ENCODE data around the gene ZNF652. TPM values are rescaled to one million over a fixed set of nuclear protein-coding genes. Genes with fewer than 3 reads are reported as not detected.
"Not testable (repeated sequence)": the region's sequence is repeated elsewhere in the genome, so short reads cannot be mapped to it uniquely, and the experiment has no call there.

Gene ZNF652
- total RNA-seq, 2 experiments from 2014 or later = 43.6 to 47.7 TPM

DNA sequence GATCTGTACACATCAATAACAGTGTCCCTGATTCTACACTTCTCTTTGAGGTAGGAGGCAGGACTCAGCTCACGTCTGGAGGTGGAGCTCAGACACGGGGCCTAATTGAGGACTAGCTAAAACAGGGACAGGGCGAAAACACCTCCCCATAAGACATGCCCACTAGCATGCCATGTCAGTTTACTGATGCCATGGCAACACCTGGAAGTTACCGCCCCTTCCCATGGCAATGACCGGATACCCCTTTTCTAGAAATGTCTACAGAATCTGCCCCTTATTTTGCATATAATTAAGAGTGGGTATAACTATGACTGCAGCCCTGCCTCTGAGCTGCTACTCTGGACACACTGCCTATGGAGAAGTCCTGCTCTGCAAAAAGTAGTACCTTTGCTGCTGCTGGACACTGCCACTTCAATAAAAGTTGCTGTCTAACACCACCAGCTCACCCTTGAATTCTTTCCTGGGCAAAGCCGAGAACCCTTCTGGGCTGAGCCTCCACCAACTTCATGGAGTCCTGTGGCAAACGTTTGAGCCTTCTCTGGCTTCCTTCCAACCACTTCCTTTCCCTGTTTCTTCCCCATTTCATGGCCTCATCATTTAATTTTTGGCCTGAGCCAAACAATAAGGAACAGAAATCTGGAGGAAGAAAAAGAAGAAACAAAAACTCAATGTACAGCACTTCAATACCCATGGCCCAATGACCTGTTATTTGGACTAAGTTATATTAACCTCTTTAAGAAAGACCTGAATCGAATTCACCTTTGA lies 31.6 kb upstream of the ZNF652 start:
- Mint-ChIP-seq H3K27ac (no peak overlapping the region), H3K4me3 (no peak overlapping the region), H3K9me3 (no peaks in the 10 kb centered on the region), H3K36me3 (no peaks in the 10 kb centered on the region), H3K4me1 (peaks cover 40% of the 10 kb centered on the region), H3K27me3 (peaks cover 4% of the 10 kb centered on the region)
- no peak for DNase-seq
- POLR2A ChIA-PET = interaction anchor here (0.7 kb wide), 1 partner anchor 32 kb away, joined by 3 read pairs; no protein-coding TSS in a partner anchor
- no peak for ATAC-seq (ENCODE audit: low read depth)

DNA sequence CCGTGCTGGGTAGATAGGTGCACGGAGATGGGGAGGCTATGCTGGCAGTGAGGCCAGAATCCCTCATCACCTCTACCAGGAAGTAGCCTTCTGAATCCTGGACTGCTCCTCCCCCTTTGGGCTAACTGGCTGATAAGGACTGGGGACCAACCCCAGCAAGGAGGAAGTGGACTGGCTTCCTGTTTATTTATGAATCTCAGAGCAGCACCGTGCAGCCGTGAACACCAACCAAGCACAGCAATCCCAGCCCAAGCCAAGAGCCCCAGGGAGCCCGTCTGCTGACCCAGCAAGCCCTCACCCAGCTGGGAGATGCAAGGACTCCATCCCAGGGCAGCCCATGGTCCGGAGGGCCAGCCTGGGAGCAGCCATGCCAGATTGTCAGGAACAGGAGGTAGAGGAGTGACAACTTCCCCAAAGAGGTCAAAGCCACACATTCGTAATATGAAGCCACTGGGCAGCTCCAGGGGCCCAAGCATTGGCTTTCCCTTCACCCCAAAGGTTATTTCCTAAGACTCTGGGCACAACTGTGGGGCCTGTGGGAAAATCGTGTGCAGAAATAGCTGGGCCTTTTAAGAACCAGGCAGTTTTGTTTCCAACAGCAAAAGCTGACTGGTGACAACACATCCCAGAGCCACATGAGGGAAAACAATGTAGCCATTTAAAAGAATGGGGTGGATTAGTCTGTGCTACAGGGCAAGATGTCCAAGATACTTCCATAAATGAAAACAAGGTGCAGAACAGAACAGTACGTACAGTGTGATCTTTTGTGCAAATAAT lies 28.7 kb upstream of the ZNF652 start:
- Mint-ChIP-seq H3K9me3 (no peaks in the 10 kb centered on the region), H3K36me3 (peaks cover 6% of the 10 kb centered on the region), H3K4me1 (peaks cover 54% of the 10 kb centered on the region), H3K27me3 (no peaks in the 10 kb centered on the region), H3K27ac (peak overlapping the region; percentile 84), H3K4me3 (peak overlapping the region; percentile 53)
- no peak for ATAC-seq (ENCODE audit: low read depth)
- POLR2A ChIA-PET = interaction anchor here (0.6 to 1.5 kb wide), 2 partner anchors 29 to 54 kb away, joined by 4 to 5 read pairs; no protein-coding TSS in a partner anchor
- no peak for DNase-seq

DNA sequence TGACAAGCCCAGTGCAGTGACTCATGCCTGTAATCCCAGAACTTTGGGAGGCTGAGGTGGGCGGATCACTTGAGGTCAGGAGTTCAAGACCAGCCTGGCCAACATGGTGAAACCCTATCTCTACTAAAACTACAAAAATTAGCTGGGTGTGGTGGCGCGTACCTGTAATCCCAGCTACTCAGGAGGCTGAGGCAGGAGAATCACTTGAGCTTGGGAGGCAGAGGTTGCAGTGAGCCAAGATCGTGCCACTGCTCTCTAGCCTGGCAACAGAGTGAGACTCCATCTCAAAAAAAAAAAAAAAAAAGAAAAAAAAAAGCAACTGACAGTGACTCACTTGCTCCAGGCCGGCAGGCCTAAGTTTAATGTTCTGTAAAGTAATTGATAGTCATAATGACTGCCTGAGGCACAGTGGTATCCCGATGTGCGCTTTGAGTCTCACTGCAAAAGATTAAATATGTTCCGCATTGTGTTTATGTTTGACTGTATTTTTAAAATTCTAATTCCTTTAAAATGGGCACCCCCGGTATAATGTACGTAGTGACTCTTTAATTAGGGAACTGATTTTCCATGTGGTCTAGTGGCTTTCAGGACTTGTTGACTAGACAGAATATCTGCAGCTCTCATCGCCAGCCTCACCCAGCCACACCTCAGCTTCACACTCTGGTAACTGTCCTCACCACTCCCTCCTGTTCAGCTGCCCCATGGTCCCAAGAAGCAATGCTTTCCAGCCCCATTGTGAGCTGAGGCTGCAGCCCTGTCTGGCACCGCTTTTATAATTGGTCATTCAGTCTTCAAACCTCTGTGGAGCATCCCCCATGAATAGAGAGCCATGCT lies 27.7 kb upstream of the ZNF652 start:
- not testable (repeated sequence) for H3K27me3 Mint-ChIP-seq; ATAC-seq (ENCODE audit: low read depth); H3K36me3 Mint-ChIP-seq; DNase-seq; H3K9me3 Mint-ChIP-seq
- Mint-ChIP-seq H3K27ac (peak overlapping the region; percentile 97), H3K4me3 (peak overlapping the region; percentile 36), H3K4me1 (peaks cover 51% of the 10 kb centered on the region)
- POLR2A ChIA-PET = interaction anchor here (1.5 to 3.0 kb wide), 4 partner anchors 10 to 165 kb away, joined by 3 to 20 read pairs (median 8); partner anchors contain the start of gene ZNF652

DNA sequence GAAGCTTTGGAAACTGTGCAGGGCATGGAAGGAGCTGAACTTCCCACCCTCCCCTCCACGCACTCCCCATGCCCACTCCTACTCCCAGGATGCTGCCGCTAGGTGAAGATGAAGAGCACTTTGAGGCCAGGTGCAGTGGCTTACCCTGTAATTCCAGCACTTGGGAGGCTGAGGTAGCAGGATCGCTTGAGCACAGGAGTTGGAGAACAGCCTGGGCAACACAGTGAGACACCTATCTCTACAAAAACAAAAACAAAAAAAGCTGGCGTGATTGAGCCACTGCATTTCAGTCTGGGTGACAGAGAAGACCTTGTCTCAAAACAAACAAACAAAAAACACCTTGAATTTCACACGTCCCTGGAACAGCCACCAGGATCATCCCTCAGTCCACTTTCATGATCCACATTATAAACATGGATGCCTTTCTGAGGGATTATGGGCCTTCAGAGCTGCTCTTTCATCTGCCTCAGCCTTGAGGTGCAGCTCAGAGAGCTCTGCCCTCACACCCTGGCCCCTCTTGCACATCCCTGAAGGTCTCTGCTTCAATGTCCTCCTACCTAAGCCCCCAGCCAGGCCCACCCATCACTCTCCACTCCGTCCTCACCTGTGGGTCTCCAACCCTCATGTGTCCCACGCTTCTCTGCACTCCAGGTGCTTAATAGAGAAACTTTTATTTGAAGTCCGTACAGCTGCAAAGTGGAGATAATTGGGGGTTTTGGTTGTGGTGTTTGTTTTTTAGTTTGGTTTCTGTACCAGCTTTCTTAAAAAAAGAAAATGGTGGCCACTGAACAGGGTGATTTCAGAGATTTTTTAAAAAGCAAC lies 26.9 kb upstream of the ZNF652 start:
- POLR2A ChIA-PET = interaction anchor here (0.6 to 3.0 kb wide), 10 partner anchors 10 to 165 kb away, joined by 3 to 20 read pairs (median 6); partner anchors contain the start of gene ZNF652
- DNase-seq (no peak), ATAC-seq (ENCODE audit: low read depth) (no peak)
- peak overlapping the region; percentile 81 for H3K4me3 Mint-ChIP-seq
- no peaks in the 10 kb centered on the region for H3K27me3 Mint-ChIP-seq
- no peaks in the 10 kb centered on the region for H3K9me3 Mint-ChIP-seq
- H3K27ac Mint-ChIP-seq = peak overlapping the region; percentile 97
- H3K36me3 Mint-ChIP-seq = peaks cover 6% of the 10 kb centered on the region
- peaks cover 47% of the 10 kb centered on the region for H3K4me1 Mint-ChIP-seq

DNA sequence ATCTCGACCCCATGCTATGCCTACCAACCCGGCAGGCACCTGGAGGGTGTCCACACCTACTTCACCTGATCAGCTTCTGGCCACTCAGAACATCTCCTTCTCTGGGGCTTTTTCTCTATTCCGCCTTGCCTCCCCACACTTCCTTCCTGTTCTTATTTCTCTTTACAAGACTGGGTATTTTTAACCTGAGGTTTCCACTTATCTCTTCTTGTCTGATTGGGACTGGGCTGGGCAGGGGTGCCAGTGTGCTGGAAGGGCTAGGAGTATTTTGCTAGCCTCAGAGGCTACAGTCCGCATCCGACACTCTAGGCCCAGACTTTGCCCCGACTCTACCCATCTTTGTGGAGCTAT lies 26.2 kb upstream of the ZNF652 start:
- POLR2A ChIA-PET = interaction anchor here (0.6 to 3.0 kb wide), 11 partner anchors 11 to 164 kb away, joined by 3 to 20 read pairs (median 5); partner anchors contain the start of gene ZNF652
- Mint-ChIP-seq H3K27me3 (no peaks in the 10 kb centered on the region), H3K4me3 (peak overlapping the region; percentile 81), H3K27ac (peak overlapping the region; percentile 97), H3K4me1 (peaks cover 41% of the 10 kb centered on the region), H3K9me3 (no peaks in the 10 kb centered on the region), H3K36me3 (peaks cover 6% of the 10 kb centered on the region)
- peak; percentile 48 for DNase-seq
- ATAC-seq (ENCODE audit: low read depth) = peak; percentile 85

DNA sequence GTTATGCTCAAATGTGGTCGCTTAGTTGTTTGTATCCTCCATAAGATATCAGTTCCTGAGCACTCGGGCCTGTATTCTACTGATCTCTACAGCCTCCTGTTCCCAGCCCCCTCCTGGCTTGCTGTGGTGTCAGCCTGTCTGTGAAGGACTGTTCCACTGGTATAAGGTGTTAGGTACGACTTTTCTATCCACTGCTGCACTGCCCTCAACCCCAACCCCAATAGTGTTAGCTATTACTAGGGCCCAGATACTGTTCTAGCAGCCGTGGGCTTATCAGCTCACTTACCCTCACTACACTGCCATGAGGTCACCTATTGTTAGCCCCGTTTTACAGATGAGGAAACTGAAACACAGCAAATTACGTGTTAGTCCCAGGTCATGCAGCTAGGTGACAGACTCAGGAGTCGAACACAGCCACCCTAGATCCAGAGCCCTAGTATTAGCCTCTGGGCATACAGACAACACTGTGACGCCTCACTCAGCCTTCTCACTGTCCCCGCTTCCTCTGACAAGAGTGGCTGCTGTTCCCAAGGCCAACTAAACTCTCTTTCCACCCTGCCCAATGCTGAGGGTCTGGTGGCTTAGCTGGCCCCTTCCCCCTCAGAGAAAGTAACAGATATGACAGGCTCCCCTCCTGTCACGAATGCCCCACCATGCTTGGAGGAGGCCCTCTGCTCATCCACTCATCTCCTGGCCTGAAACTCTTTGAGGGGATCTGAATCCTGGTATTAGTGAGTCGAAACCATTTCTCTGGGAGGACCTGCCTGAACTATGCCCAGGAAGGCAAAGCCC lies 25.6 kb upstream of the ZNF652 start:
- H3K27me3 Mint-ChIP-seq = no peaks in the 10 kb centered on the region
- DNase-seq = peak; percentile 53
- peak overlapping the region; percentile 81 for H3K4me3 Mint-ChIP-seq
- POLR2A ChIA-PET = interaction anchor here (0.6 to 3.0 kb wide), 10 partner anchors 12 to 163 kb away, joined by 3 to 20 read pairs (median 6); partner anchors contain the start of gene ZNF652
- H3K27ac Mint-ChIP-seq = peak overlapping the region; percentile 97
- H3K9me3 Mint-ChIP-seq = no peaks in the 10 kb centered on the region
- ATAC-seq (ENCODE audit: low read depth) = peak; percentile 34
- H3K4me1 Mint-ChIP-seq = peaks cover 40% of the 10 kb centered on the region
- peaks cover 6% of the 10 kb centered on the region for H3K36me3 Mint-ChIP-seq

DNA sequence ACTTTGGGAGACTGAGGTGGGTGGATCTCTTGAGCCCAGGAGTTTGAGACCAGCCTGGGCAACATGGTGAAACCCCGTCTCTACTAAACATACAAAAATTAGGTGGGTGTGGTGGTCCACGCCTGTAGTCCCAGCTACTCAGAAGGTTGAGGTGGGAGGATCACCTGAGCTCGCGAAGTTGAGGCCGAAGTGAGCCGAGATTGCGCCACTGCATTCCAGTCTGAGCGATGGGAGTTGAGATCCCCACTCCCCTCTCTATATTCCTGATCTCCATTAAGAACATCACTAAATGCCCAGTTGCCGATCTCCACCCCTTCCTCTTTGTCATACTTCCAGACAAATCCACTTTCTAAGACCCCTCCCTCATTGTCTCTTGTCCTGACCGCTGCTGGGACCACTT lies 24.3 kb upstream of the ZNF652 start:
- Mint-ChIP-seq H3K27me3 (peaks cover 3% of the 10 kb centered on the region), H3K4me1 (peaks cover 38% of the 10 kb centered on the region), H3K36me3 (peaks cover 6% of the 10 kb centered on the region), H3K9me3 (no peaks in the 10 kb centered on the region), H3K4me3 (no peak overlapping the region), H3K27ac (peak overlapping the region; percentile 37)
- ATAC-seq (ENCODE audit: low read depth) = no peak
- DNase-seq = no peak
- POLR2A ChIA-PET = no interaction called here

DNA sequence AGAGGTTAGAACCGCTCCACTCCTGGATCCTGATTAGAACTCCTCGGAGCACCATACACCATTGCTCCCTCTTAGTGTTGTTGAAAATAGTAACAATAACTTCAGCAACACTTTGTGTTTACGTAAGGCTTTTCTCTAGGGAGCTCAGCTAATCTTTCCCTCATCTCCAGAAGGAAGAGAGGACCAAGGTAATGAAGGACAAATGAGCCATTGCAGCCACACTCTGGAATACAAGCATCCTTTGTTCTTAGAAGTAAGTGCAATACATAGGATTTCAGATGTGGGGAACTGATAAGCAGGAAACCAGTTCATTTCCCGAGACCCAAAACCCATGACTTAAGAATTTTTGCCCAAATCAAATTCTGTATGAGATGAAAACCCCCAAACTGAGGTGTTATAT lies 22.9 kb upstream of the ZNF652 start:
- Mint-ChIP-seq H3K4me1 (peaks cover 27% of the 10 kb centered on the region), H3K9me3 (peaks cover under 1% of the 10 kb centered on the region), H3K27ac (no peak overlapping the region), H3K4me3 (no peak overlapping the region), H3K36me3 (peaks cover 7% of the 10 kb centered on the region), H3K27me3 (peaks cover 3% of the 10 kb centered on the region)
- no peak for DNase-seq
- POLR2A ChIA-PET = no interaction called here
- no peak for ATAC-seq (ENCODE audit: low read depth)

DNA sequence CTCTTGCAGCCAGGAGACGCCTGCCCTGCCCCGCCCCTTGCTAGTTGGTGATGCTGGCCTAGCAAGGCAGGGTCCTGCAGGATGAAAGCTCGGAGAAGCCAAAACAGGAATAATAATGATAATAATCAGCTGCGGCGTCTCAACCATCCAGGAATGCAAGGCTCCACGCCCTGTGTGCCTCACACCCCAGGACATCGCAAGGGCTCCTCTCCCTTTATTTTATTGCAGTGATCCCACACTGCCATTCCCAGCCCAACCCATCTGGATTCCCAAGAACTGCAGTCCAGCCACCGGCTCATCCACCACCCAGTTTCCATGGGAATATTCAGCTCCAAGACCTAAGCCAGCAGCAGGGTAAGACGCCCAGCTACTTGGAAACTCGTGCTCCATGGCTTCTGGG lies 21.0 kb upstream of the ZNF652 start:
- no peak for ATAC-seq (ENCODE audit: low read depth)

DNA sequence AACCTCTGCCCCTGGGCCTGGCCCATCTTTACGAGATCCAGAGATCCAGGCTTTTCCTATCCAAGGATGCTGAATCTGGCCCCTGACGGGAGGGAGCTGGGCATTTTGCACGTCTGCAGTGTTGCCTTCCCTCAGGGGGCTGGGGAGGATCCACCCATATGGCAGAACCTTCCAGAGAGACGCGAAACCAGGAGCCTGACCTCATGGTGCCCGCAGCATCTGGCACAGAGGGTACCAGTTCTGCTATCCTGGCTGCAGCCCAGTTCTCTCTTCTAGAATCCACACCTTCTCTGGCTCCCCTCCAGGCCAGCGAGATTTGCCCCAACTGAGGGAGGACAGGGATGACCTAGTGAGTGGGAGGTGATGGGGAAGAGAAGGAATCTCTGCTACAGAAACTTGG lies 20.5 kb upstream of the ZNF652 start:
- Mint-ChIP-seq H3K9me3 (peaks cover 8% of the 10 kb centered on the region), H3K4me3 (no peak overlapping the region), H3K4me1 (peaks cover 7% of the 10 kb centered on the region), H3K36me3 (peaks cover 16% of the 10 kb centered on the region), H3K27ac (no peak overlapping the region), H3K27me3 (peaks cover 7% of the 10 kb centered on the region)
- DNase-seq (no peak), ATAC-seq (ENCODE audit: low read depth) (no peak)
- POLR2A ChIA-PET = no interaction called here

More for the DNA sequence above, 21.0 kb upstream of the ZNF652 start:
- DNase-seq = no peak
- H3K9me3 Mint-ChIP-seq = peaks cover 4% of the 10 kb centered on the region
- H3K36me3 Mint-ChIP-seq = peaks cover 12% of the 10 kb centered on the region
- no peak overlapping the region for H3K27ac Mint-ChIP-seq
- H3K4me1 Mint-ChIP-seq = peaks cover 12% of the 10 kb centered on the region
- POLR2A ChIA-PET = no interaction called here
- H3K27me3 Mint-ChIP-seq = peaks cover 7% of the 10 kb centered on the region
- no peak overlapping the region for H3K4me3 Mint-ChIP-seq

DNA sequence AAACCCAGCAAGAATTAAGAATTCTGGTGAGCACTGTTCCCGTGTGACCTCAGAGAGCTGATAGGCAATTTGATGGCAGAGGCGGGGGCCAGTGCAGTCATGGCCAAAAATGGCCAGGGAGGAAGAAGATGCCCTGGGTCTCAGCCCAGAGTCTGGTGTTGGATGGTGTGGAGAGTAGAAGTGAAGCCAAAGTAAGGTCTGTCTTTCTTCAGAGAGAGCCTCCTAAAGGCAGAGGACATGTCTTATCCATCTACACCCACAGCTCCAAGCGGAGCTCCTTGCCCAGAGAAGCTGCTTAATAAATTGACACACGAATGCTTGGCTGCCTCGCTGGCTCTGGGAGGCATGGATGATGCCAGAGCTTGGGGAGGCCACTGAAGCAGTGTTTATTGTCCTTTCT lies 19.7 kb upstream of the ZNF652 start:
- no peak overlapping the region for H3K4me3 Mint-ChIP-seq
- peaks cover 8% of the 10 kb centered on the region for H3K9me3 Mint-ChIP-seq
- POLR2A ChIA-PET = no interaction called here
- H3K27ac Mint-ChIP-seq = no peak overlapping the region
- H3K27me3 Mint-ChIP-seq = peaks cover 7% of the 10 kb centered on the region
- ATAC-seq (ENCODE audit: low read depth) (no peak), DNase-seq (no peak)
- H3K36me3 Mint-ChIP-seq = peaks cover 12% of the 10 kb centered on the region
- H3K4me1 Mint-ChIP-seq = peaks cover 2% of the 10 kb centered on the region

DNA sequence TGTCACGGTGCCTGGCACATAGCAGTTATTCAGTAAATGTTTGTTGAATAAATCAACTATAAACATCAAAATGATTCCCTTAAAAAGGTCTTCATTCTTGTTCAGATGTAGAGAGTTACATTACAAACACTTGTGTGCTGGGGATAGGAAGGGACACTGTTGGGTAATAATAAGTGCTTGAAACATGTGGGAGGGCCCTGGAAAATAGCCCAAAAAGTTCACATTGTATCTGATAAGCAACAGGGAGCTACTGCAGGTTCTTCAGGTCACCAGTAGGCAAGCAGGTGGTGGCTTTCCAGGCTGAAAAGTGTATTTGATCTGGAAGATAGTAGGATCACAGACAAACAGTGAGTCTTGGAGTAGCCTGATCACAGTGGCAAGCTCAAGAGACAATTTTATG lies 19.0 kb upstream of the ZNF652 start:
- peaks cover 7% of the 10 kb centered on the region for H3K27me3 Mint-ChIP-seq
- no peak for DNase-seq
- peaks cover 8% of the 10 kb centered on the region for H3K9me3 Mint-ChIP-seq
- H3K36me3 Mint-ChIP-seq = peaks cover 12% of the 10 kb centered on the region
- H3K27ac Mint-ChIP-seq = no peak overlapping the region
- POLR2A ChIA-PET = interaction anchor here (0.5 kb wide), 1 partner anchor 122 kb away, joined by 4 read pairs; no protein-coding TSS in a partner anchor
- no peak overlapping the region for H3K4me3 Mint-ChIP-seq
- peaks cover 1% of the 10 kb centered on the region for H3K4me1 Mint-ChIP-seq
- ATAC-seq (ENCODE audit: low read depth) = no peak
